Left hindlimb (tissue), 1 donor: ENCODE results near the gene IL20RB.

ENCODE experiments used
- DNase-seq: peaks from one replicate; pipeline ENCODE4 v3.0.0-alpha.2; 2018

The IL20RB gene

DNA sequence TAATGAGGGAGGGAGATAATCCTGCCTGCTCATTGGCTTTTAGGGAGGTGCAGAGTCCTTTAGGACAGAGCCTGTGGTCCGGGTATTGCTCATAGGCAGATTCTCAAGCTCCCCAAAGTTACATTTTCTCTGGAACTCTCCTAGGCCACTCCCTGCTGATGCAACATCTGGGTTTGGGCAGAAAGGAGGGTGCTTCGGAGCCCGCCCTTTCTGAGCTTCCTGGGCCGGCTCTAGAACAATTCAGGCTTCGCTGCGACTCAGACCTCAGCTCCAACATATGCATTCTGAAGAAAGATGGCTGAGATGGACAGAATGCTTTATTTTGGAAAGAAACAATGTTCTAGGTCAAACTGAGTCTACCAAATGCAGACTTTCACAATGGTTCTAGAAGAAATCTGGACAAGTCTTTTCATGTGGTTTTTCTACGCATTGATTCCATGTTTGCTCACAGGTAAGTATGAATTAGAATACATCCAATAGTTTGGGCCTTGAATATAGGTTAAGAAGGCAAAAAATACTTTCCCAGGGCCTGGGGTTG, at the start of gene IL20RB:
Gene IL20RB (plus strand): TSS at position 233 of the 538 bp plus-strand sequence. CDS start 131 bp downstream, at position 364.
- no peak for DNase-seq

DNA sequence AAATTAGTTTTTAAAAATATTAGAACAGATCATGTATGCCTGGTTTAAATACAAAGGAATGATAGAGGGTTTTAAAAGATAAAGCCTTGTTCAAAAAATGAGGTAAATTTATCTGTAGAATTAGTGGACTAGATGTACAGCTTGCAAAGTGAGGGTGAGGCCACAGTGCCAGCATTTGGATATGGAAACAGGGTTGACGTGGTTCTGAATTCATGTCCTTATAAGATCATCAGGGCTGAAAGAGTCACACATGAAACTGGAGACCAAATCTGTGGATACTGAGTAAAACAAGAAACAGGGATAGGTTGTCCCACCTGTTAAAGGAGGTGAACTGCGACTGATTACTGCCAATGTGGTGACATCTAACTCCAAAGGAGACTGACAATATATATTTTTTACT, 49.5 kb upstream of the IL20RB start:
- DNase-seq, result no peak

GRCh38 chr3:136909187-136909586, 48.6 kb upstream of the IL20RB start:
- DNase-seq, result no peak

- no peak for DNase-seq
These were observed 47.1 kb upstream of the IL20RB start for GRCh38 chr3:136910697-136911096.

DNA sequence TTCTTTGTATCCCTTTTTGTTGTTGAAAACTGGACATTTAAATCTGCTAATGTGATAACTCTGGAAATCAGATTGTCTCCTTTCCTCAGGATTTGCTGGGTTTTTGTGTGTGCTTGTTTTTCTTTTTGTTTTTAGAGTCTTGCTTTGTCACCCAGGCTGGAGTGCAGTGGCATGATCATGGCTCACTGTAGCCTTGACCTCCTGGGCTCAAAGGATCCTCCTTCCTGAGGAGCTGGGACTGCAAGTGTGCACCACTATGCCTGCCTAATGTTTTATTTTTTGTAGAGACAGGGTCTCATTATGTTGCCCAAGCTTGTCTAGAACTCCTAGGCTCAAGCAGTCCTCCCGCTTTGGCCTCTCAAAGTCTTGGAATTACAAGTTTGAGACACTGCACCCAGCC, 44.6 kb upstream of the IL20RB start:
- DNase-seq, result no peak

- DNase-seq, result no peak
These were observed 43.0 kb upstream of the IL20RB start for GRCh38 chr3:136914739-136915138.

DNA sequence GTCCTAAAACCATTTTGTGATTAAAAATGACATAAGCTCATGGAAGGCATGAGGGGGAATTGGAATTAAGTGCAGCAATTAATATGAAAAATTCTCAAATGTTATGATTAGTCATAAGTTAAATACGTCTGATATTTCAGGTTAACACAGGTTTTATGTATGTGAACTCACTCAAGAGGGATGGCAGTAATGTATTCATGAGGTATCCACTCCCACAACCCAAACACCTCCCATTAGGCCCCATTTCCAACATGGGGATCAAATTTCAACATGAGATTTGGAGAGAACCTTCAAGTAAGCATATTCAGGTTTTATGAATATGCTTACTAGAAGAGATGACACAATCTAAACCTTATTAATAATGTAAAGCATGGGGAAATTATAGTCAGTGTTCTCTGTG, 41.6 kb upstream of the IL20RB start:
- DNase-seq, result no peak

GRCh38 chr3:136919799-136920580, 37.8 kb upstream of the IL20RB start:
- no peak for DNase-seq

GRCh38 chr3:136920904-136921611, 36.7 kb upstream of the IL20RB start:
- no peak for DNase-seq

DNA sequence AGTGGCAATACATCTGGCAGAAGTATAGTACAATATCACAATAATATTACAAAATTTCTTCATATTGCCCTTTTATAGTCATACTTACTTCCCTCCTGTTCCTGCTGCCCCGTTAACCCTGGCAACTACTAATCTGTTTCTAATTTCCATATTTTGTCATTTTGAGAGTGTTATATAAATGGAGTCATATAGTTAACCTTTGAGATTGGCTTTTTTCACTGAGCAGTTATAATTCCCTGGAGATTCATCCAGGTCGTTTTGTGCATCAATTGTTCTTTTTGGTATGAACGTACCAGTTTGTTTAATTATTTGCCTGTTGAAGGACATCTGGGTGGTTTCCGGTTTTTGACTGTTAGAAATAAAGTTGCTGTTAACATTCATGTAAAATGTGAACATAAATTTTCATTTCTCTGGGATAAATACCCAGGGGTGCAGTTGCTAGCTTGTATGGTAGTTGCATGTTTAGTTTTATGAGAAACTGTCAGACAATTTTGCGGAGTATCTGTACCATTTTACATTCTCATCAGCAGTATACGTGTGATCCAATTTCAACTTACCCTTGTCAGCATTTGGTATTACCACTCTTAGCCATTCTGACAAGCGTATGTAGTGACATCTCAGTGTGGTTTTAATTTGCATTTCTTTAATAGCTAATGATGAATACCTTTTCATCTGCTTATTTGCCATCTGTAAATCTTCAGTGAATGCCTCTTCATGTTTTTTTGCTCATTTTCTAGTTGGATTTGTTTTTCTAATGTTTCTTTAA, 32.2 kb upstream of the IL20RB start:
- DNase-seq, result no peak

- no peak for DNase-seq
These were observed 29.5 kb upstream of the IL20RB start for GRCh38 chr3:136928240-136928639.

GRCh38 chr3:136929977-136930670, 27.7 kb upstream of the IL20RB start:
- peak; percentile 59 for DNase-seq

DNA sequence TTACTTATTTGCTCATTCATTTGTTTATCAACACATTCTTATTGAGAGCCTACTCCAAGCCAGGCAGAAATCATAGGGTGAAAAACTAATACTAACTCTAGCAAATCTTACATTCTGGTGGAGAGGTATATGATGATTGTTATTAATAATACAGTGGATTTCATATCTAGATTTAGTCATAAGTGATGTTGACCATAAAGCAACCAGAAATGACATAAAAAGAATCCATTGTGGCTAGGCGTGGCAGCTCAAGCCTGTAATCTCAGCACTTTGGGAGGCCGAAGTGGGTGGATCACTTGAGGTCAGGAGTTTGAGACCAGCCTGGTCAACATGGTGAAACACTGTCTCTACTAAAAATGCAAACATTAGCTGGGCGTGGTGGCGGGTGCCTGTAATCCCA, 26.2 kb upstream of the IL20RB start:
- DNase-seq, result no peak

DNA sequence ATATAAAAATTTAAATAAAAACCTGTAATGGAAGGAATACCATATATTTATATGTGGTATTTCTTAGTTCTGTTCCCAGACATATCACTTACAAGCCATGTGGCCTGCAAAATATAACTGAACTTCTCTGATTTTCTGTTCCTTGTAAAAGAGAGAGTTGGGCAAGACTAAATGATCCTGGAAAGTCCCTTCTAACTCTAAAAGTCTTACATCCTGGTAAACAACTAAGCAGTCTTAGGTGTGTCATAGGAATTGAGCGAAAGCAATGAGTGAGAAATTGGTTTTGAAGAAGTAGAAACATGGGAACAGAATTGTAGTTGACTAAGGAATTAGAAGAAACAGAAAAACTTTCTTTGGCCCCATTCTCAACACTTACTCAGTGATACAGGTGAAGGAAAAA, 25.3 kb upstream of the IL20RB start:
- DNase-seq, result no peak

DNA sequence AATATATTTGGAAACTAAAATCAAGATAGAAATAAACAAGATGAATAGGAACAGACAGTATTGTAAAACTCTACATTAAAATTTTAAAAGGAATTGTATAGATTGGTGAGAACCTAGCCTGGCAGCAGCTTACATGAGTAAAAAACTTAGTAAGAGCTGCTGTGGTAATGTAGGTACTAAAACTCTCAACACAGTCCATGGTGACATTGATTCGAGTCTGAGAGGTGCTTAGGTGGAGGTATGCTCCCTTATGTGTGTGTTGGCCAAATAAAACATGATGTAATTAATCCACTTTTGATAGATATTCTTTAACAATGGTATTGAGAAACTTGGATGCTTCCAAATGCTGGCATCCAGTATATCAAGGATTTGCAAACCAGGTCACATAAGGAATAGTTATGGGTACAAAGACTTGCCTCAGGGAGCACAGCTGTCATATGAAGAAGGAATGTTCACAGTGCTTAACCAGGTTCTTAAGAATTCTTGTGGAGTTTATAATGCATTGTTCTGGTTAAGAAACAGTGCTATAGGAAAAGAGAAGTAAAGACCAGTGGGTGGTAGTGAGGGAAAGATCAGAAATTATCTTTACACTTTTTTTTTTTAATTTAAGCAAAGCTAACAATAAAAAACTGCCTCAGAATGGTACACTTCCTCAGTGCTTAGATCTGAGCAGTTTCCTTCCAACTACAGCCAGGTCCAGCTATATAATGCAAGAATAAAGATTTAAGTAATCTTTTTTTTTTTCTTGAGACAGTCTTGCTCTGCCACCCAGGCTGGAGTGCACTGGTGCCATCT, 24.6 kb upstream of the IL20RB start:
- DNase-seq, result no peak

GRCh38 chr3:136937175-136937574, 20.6 kb upstream of the IL20RB start:
- no peak for DNase-seq

GRCh38 chr3:136937851-136938250, 19.9 kb upstream of the IL20RB start:
- no peak for DNase-seq

- no peak for DNase-seq
These were observed 19.4 kb upstream of the IL20RB start for GRCh38 chr3:136938334-136938733.

- no peak for DNase-seq
These were observed 18.3 kb upstream of the IL20RB start for GRCh38 chr3:136939489-136939888.

DNA sequence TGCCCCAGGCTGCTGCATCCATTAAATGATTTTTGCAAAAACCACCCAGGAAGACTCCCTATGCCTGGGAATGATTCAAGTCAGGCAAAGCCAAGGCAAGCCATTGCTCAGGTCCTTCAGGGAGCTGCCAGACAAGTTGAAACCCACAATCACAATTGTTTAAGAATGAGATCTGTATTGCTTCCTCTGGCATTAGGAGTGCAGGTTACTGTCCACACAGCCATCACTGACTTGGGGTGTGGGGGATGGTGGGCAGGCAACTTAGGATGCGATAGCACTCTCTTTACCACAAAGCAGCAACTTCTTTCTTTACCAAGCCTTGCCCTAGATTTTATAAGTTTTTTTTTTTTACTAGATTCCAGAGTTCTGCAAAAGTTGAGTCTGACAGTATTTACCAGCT, 15.0 kb upstream of the IL20RB start:
- no peak for DNase-seq

DNA sequence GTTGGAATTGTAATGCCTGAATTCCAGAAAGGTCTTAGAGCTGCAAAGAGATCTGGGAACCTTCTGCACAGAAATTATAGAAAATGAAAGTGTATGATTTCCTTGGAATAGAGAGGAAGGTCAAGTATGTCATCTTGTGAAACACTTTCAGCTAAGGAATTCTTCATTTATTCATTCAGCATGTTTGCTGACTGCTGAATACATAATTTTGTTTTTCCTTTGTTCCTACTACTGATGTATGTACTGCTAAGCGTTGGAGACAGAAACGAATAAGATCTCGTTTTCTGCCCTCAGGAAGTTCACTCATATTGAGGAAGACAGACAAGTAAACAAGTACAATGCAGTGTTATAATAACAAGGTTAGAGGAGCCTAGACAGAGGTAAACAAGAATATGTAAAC, 14.3 kb upstream of the IL20RB start:
- DNase-seq, result no peak

DNA sequence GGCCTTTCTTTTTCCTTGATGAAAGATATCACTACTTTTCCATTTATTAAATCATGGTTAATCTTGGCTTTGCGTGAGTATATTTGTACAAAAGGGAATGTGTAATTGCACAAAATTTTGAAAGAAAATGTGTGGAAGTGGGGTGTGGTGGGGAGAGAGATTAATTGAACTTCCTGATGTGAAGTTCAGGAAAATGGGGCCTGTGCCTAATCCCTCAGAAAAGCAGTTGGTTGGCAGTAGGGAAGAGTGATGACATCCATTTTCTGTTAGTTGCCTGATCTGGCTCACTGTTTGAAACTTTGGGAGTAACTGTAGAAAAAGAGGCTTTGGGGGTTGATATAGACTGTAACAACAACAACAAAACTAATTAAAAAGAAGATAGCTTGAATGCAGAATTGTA, 10.8 kb upstream of the IL20RB start:
- no peak for DNase-seq
